ENCODE measurements around the gene CIT.
"Not testable (repeated sequence)": the region's sequence is repeated elsewhere in the genome, so short reads cannot be mapped to it uniquely, and the experiment has no call there.

Gene CIT

GRCh38 chr12:119666900-119667576, 210.1 kb downstream of the CIT start:
- no peaks in the 10 kb centered on the region for H3K9me3 ChIP-seq (ENCODE audit: control insufficient read depth in 2 of 2, low read length in 2 of 2)
- H3K36me3 ChIP-seq (ENCODE audit: control insufficient read depth in 2 of 2, insufficient read depth in 2 of 2, low read length in 2 of 2), result peaks cover under 1 to 6% of the 10 kb centered on the region in 2 donors
- peaks cover 17 to 32% of the 10 kb centered on the region in 2 donors for H3K4me1 ChIP-seq (ENCODE audit: control insufficient read depth in 2 of 2, insufficient read depth in 2 of 2, low read length in 2 of 2)
- no peaks in the 10 kb centered on the region for H3K27me3 ChIP-seq (ENCODE audit: control insufficient read depth in 2 of 2, insufficient read depth in 2 of 2, low read length in 2 of 2)
- peak overlapping the region; percentile 54 to 100 for H3K9ac ChIP-seq (ENCODE audit: low read depth in 1 of 2, low read length in 2 of 2)
- peak overlapping the region in 1 of 2 donors; percentile 100 for H3K27ac ChIP-seq (ENCODE audit: low read depth in 2 of 2, low read length in 2 of 2)
- peak overlapping the region; percentile 96 to 99 for H3K4me3 ChIP-seq (ENCODE audit: low read length in 2 of 2)

GRCh38 chr12:119666226-119666795, 210.8 kb downstream of the CIT start:
- H3K4me3 ChIP-seq (ENCODE audit: low read length in 2 of 2), result no peak overlapping the region
- H3K4me1 ChIP-seq (ENCODE audit: control insufficient read depth in 2 of 2, insufficient read depth in 2 of 2, low read length in 2 of 2), result peaks cover 16 to 26% of the 10 kb centered on the region in 2 donors
- H3K9me3 ChIP-seq (ENCODE audit: control insufficient read depth in 2 of 2, low read length in 2 of 2), result no peaks in the 10 kb centered on the region
- no peak overlapping the region for H3K27ac ChIP-seq (ENCODE audit: low read depth in 2 of 2, low read length in 2 of 2)
- H3K9ac ChIP-seq (ENCODE audit: low read depth in 1 of 2, low read length in 2 of 2), result no peak overlapping the region
- H3K27me3 ChIP-seq (ENCODE audit: control insufficient read depth in 2 of 2, insufficient read depth in 2 of 2, low read length in 2 of 2), result no peaks in the 10 kb centered on the region
- H3K36me3 ChIP-seq (ENCODE audit: control insufficient read depth in 2 of 2, insufficient read depth in 2 of 2, low read length in 2 of 2), result peaks cover 0 to 3% of the 10 kb centered on the region in 2 donors

- Histone ChIP-seq H3K27me3 (ENCODE audit: control insufficient read depth in 2 of 2, insufficient read depth in 2 of 2, low read length in 2 of 2) (no peaks in the 10 kb centered on the region), H3K4me3 (ENCODE audit: low read length in 2 of 2) (no peak overlapping the region), H3K9ac (ENCODE audit: low read depth in 1 of 2, low read length in 2 of 2) (no peak overlapping the region), H3K27ac (ENCODE audit: low read depth in 2 of 2, low read length in 2 of 2) (no peak overlapping the region), H3K9me3 (ENCODE audit: control insufficient read depth in 2 of 2, low read length in 2 of 2) (no peaks in the 10 kb centered on the region), H3K36me3 (ENCODE audit: control insufficient read depth in 2 of 2, insufficient read depth in 2 of 2, low read length in 2 of 2) (no peaks in the 10 kb centered on the region), H3K4me1 (ENCODE audit: control insufficient read depth in 2 of 2, insufficient read depth in 2 of 2, low read length in 2 of 2) (peaks cover 12 to 19% of the 10 kb centered on the region in 2 donors)
These were observed 211.8 kb downstream of the CIT start for GRCh38 chr12:119665164-119665929.

- no peak overlapping the region for H3K4me3 ChIP-seq (ENCODE audit: low read length in 2 of 2)
- no peak overlapping the region for H3K27ac ChIP-seq (ENCODE audit: low read depth in 2 of 2, low read length in 2 of 2)
- H3K36me3 ChIP-seq (ENCODE audit: control insufficient read depth in 2 of 2, insufficient read depth in 2 of 2, low read length in 2 of 2), result no peaks in the 10 kb centered on the region
- peaks cover 8 to 12% of the 10 kb centered on the region in 2 donors for H3K4me1 ChIP-seq (ENCODE audit: control insufficient read depth in 2 of 2, insufficient read depth in 2 of 2, low read length in 2 of 2)
- H3K27me3 ChIP-seq (ENCODE audit: control insufficient read depth in 2 of 2, insufficient read depth in 2 of 2, low read length in 2 of 2), result no peaks in the 10 kb centered on the region
- H3K9me3 ChIP-seq (ENCODE audit: control insufficient read depth in 2 of 2, low read length in 2 of 2), result no peaks in the 10 kb centered on the region
- no peak overlapping the region for H3K9ac ChIP-seq (ENCODE audit: low read depth in 1 of 2, low read length in 2 of 2)
These were observed 212.5 kb downstream of the CIT start for GRCh38 chr12:119664642-119665041.

- Histone ChIP-seq H3K27me3 (ENCODE audit: control insufficient read depth in 2 of 2, insufficient read depth in 2 of 2, low read length in 2 of 2) (no peaks in the 10 kb centered on the region), H3K4me3 (ENCODE audit: low read length in 2 of 2) (no peak overlapping the region), H3K9me3 (ENCODE audit: control insufficient read depth in 2 of 2, low read length in 2 of 2) (no peaks in the 10 kb centered on the region), H3K9ac (ENCODE audit: low read depth in 1 of 2, low read length in 2 of 2) (no peak overlapping the region), H3K36me3 (ENCODE audit: control insufficient read depth in 2 of 2, insufficient read depth in 2 of 2, low read length in 2 of 2) (no peaks in the 10 kb centered on the region), H3K4me1 (ENCODE audit: control insufficient read depth in 2 of 2, insufficient read depth in 2 of 2, low read length in 2 of 2) (peaks cover 1 to 2% of the 10 kb centered on the region in 2 donors), H3K27ac (ENCODE audit: low read depth in 2 of 2, low read length in 2 of 2) (no peak overlapping the region)
These were observed 215.2 kb downstream of the CIT start for GRCh38 chr12:119661882-119662281.

- Histone ChIP-seq H3K9me3 (ENCODE audit: control insufficient read depth in 2 of 2, low read length in 2 of 2) (no peaks in the 10 kb centered on the region), H3K4me3 (ENCODE audit: low read length in 2 of 2) (no peak overlapping the region), H3K9ac (ENCODE audit: low read depth in 1 of 2, low read length in 2 of 2) (no peak overlapping the region), H3K27me3 (ENCODE audit: control insufficient read depth in 2 of 2, insufficient read depth in 2 of 2, low read length in 2 of 2) (no peaks in the 10 kb centered on the region), H3K4me1 (ENCODE audit: control insufficient read depth in 2 of 2, insufficient read depth in 2 of 2, low read length in 2 of 2) (no peaks in the 10 kb centered on the region), H3K27ac (ENCODE audit: low read depth in 2 of 2, low read length in 2 of 2) (peak overlapping the region in 1 of 2 donors; percentile 38), H3K36me3 (ENCODE audit: control insufficient read depth in 2 of 2, insufficient read depth in 2 of 2, low read length in 2 of 2) (no peaks in the 10 kb centered on the region)
These were observed 217.0 kb downstream of the CIT start for GRCh38 chr12:119660076-119660475.

GRCh38 chr12:119659289-119659897, 217.7 kb downstream of the CIT start:
- no peak overlapping the region for H3K9ac ChIP-seq (ENCODE audit: low read depth in 1 of 2, low read length in 2 of 2)

GRCh38 chr12:119658166-119658565, 219.0 kb downstream of the CIT start:
- not testable (repeated sequence) for H3K27me3 ChIP-seq (ENCODE audit: control insufficient read depth in 2 of 2, insufficient read depth in 2 of 2, low read length in 2 of 2); H3K9ac ChIP-seq (ENCODE audit: low read depth in 1 of 2, low read length in 2 of 2); H3K4me3 ChIP-seq (ENCODE audit: low read length in 2 of 2); H3K36me3 ChIP-seq (ENCODE audit: control insufficient read depth in 2 of 2, insufficient read depth in 2 of 2, low read length in 2 of 2); H3K4me1 ChIP-seq (ENCODE audit: control insufficient read depth in 2 of 2, insufficient read depth in 2 of 2, low read length in 2 of 2); H3K9me3 ChIP-seq (ENCODE audit: control insufficient read depth in 2 of 2, low read length in 2 of 2); H3K27ac ChIP-seq (ENCODE audit: low read depth in 2 of 2, low read length in 2 of 2)

More at GRCh38 chr12:119659289-119659897, 217.7 kb downstream of the CIT start:
- Histone ChIP-seq H3K27me3 (ENCODE audit: control insufficient read depth in 2 of 2, insufficient read depth in 2 of 2, low read length in 2 of 2) (no peaks in the 10 kb centered on the region), H3K27ac (ENCODE audit: low read depth in 2 of 2, low read length in 2 of 2) (peak overlapping the region in 1 of 2 donors; percentile 38), H3K9me3 (ENCODE audit: control insufficient read depth in 2 of 2, low read length in 2 of 2) (no peaks in the 10 kb centered on the region), H3K4me3 (ENCODE audit: low read length in 2 of 2) (no peak overlapping the region), H3K36me3 (ENCODE audit: control insufficient read depth in 2 of 2, insufficient read depth in 2 of 2, low read length in 2 of 2) (no peaks in the 10 kb centered on the region), H3K4me1 (ENCODE audit: control insufficient read depth in 2 of 2, insufficient read depth in 2 of 2, low read length in 2 of 2) (no peaks in the 10 kb centered on the region)

- H3K27me3 ChIP-seq (ENCODE audit: control insufficient read depth in 2 of 2, insufficient read depth in 2 of 2, low read length in 2 of 2), result not testable (repeated sequence)
These were observed 220.1 kb downstream of the CIT start for GRCh38 chr12:119657001-119657400.

GRCh38 chr12:119652665-119653064, 224.5 kb downstream of the CIT start:
- Histone ChIP-seq H3K27me3 (ENCODE audit: control insufficient read depth in 2 of 2, insufficient read depth in 2 of 2, low read length in 2 of 2) (no peaks in the 10 kb centered on the region), H3K4me1 (ENCODE audit: control insufficient read depth in 2 of 2, insufficient read depth in 2 of 2, low read length in 2 of 2) (no peaks in the 10 kb centered on the region), H3K36me3 (ENCODE audit: control insufficient read depth in 2 of 2, insufficient read depth in 2 of 2, low read length in 2 of 2) (no peaks in the 10 kb centered on the region), H3K4me3 (ENCODE audit: low read length in 2 of 2) (no peak overlapping the region), H3K27ac (ENCODE audit: low read depth in 2 of 2, low read length in 2 of 2) (no peak overlapping the region), H3K9ac (ENCODE audit: low read depth in 1 of 2, low read length in 2 of 2) (no peak overlapping the region), H3K9me3 (ENCODE audit: control insufficient read depth in 2 of 2, low read length in 2 of 2) (no peaks in the 10 kb centered on the region)

More at GRCh38 chr12:119657001-119657400, 220.1 kb downstream of the CIT start:
- H3K9ac ChIP-seq (ENCODE audit: low read depth in 1 of 2, low read length in 2 of 2); H3K36me3 ChIP-seq (ENCODE audit: control insufficient read depth in 2 of 2, insufficient read depth in 2 of 2, low read length in 2 of 2); H3K4me1 ChIP-seq (ENCODE audit: control insufficient read depth in 2 of 2, insufficient read depth in 2 of 2, low read length in 2 of 2); H3K9me3 ChIP-seq (ENCODE audit: control insufficient read depth in 2 of 2, low read length in 2 of 2); H3K27ac ChIP-seq (ENCODE audit: low read depth in 2 of 2, low read length in 2 of 2); H3K4me3 ChIP-seq (ENCODE audit: low read length in 2 of 2): not testable (repeated sequence)

All from mucosa of rectum (tissue), 2 donors.